Mononuclear cell (primary cell): ENCODE results near the gene TAF4. TPM values are rescaled to one million over a fixed set of nuclear protein-coding genes. Genes with fewer than 3 reads are reported as not detected.
"Not testable (repeated sequence)": the region's sequence is repeated elsewhere in the genome, so short reads cannot be mapped to it uniquely, and the experiment has no call there.

ENCODE experiments used
- H3K27me3 ChIP-seq: 2 replicates; pipeline ENCODE4 v1.6.0; 2011; ENCODE audit warnings: low read length, control low read depth; ENCODE audit not compliant: insufficient read depth
- H3K4me1 ChIP-seq: 2 replicates; pipeline ENCODE4 v1.5.1; 2011; ENCODE audit warnings: mild to moderate bottlenecking, low read length, control low read depth; ENCODE audit not compliant: insufficient read depth
- H3K4me3 ChIP-seq: 2 replicates; pipeline ENCODE4 v1.5.1; 2011; ENCODE audit warnings: mild to moderate bottlenecking, low read length, moderate library complexity
- H3K9me3 ChIP-seq: 2 replicates; pipeline ENCODE4 v1.5.1; 2011; ENCODE audit warnings: low read depth, mild to moderate bottlenecking, control low read depth, low read length
- total RNA-seq: library from RNA; depleted of rRNA; stranded (reverse); fragments of >200 nt; gene quantifications from one replicate; pipeline ENCODE4 v1.2.3, GENCODE V29; 2012

Gene TAF4
- total RNA-seq, 1 donor = 7.7 TPM

DNA sequence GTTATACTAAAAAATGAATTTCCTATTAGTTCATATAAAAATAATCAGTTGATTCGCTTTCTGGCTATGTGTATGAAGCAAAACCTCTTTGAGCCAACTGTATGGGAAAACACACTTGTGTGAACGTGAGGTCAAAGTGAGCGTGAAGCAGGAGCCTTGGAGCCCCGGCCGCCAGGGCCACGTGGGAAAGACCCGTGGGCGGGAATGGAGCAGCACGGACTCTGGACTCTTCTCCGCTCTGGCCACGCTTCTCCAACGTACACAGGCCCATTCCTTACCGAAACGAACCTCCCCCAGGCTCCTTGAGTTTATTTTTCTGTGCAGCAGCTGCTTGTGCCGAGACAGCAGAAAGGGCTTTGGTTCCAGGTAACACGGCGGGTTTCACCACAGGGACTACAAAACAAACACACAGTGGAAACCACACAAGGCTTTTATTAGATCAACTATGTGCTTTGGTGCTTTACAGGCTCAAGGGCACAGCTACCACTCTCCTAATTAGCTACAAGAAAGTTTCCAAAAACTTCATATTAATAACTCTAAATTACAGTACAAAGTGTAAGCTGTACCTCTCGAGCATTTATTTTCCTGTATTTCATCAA, 62.7 kb downstream of the TAF4 start:
- no peaks in the 10 kb centered on the region for H3K4me1 ChIP-seq
- H3K27me3 ChIP-seq = no peaks in the 10 kb centered on the region
- H3K4me3 ChIP-seq = no peak overlapping the region
- no peaks in the 10 kb centered on the region for H3K9me3 ChIP-seq

DNA sequence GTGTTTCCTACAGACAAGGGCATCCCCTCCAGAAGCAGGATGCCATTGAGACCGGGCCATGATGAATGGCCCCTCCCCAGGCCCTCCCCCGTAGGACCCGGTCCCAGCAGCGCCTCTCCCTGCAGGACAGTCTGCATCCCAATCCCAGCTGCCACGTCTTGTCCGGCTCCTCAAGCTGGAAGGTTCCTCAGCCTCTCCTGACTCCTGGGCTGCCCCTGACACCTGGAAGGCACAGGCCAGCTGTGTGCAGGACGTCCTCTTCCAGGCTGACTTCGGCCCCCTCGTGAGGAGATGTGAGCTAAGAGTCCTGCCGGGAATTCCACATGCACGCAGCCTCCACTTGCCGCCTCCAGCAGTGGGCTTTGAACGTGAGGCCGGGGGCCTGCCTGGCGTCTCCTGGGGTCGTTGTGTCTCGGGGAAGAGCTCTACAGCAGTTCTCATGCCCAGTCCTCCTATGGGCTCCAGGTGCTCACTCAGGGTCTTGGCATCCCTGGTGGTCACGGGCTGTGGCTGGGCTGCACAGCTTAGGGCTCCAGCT, 64.4 kb downstream of the TAF4 start:
- Histone ChIP-seq H3K9me3 (no peaks in the 10 kb centered on the region), H3K27me3 (no peaks in the 10 kb centered on the region), H3K4me3 (no peak overlapping the region), H3K4me1 (no peaks in the 10 kb centered on the region)

GRCh38 chr20:61998343-61999121, 67.1 kb downstream of the TAF4 start:
- Histone ChIP-seq H3K27me3 (no peaks in the 10 kb centered on the region), H3K4me1 (no peaks in the 10 kb centered on the region), H3K4me3 (no peak overlapping the region), H3K9me3 (no peaks in the 10 kb centered on the region)

DNA sequence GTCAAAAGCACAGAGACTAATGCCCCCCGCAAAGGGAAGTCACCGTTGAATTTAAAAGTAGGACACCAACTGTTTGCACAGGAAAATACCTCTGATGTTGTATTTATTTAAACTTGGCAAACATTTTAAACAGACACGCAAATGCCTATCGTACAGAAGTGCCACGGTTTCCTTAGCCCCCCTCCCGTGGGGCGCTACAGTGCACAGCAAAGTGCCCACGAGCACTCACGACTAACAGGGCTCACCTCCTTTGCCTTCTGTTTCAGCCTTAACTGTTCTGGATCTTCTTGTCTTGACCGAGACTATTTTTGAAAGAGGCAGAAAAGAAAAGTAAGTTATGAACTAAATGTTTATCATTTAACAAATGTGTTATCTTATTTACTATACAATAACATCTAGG, 67.8 kb downstream of the TAF4 start:
- Histone ChIP-seq H3K4me3 (no peak overlapping the region), H3K4me1 (no peaks in the 10 kb centered on the region), H3K9me3 (no peaks in the 10 kb centered on the region), H3K27me3 (no peaks in the 10 kb centered on the region)

DNA sequence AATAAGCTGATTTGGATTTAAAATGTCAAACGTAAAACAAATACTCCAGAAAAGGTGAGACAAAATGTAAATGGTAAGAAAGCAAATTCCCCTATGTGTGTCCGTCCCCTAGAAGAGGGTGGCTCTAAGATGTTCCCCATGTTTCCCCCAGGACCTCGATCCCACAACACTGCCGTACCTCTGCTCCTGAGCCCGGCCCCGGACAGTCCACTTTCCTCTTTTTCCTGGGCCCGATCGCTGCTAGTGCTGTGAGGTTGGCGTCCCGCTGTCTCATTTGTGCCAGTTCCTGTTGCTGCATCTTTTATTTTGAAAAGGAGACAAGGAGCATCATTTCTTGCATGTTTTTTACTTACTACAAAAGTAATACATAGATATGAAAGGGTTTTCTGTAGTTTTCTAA, 68.3 kb downstream of the TAF4 start:
- Histone ChIP-seq H3K9me3 (no peaks in the 10 kb centered on the region), H3K4me3 (no peak overlapping the region), H3K4me1 (no peaks in the 10 kb centered on the region), H3K27me3 (no peaks in the 10 kb centered on the region)

DNA sequence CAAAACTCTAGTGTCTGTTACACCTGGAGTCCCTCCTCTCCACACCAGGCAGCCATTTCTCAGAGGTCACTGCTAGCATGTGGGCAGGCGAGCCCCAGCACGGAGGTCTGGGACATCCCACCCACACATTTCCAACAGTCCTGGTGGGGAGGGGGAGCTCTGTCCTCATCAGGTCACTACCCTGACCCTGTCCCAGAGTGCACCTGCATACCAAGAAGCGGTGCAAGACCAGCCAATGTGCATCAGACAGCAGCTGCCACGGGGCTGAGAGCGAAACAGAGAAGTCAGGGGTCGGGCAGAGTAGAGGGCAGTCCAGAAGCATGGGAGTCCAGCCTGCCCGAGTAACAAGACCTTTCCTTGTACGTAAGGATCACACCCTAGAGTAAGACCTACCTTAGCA, 71.1 kb downstream of the TAF4 start:
- Histone ChIP-seq H3K4me3 (no peak overlapping the region), H3K4me1 (peaks cover 4% of the 10 kb centered on the region), H3K9me3 (peaks cover 5% of the 10 kb centered on the region), H3K27me3 (no peaks in the 10 kb centered on the region)

DNA sequence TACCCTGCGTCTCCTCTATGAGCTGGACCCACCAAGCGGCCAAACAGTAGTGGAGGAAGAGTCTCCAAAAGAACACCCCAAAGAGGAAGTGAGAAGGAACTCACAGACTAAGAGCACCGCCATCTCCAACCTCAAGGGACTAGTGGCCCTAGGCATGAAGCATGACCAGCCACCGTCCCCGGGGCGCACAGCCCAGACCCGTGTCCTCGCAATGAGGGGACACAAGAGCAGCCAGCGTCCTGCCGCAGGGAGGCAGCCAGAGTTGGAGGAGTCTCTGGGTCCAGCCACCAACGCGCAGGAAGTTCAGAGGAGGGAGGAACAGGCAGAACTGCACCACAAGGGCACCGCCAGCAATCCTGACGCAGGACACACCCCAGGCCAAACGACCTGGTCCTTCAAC, 72.6 kb downstream of the TAF4 start:
- Histone ChIP-seq H3K9me3 (peaks cover 5% of the 10 kb centered on the region), H3K27me3 (no peaks in the 10 kb centered on the region), H3K4me1 (peaks cover 4% of the 10 kb centered on the region), H3K4me3 (no peak overlapping the region)

DNA sequence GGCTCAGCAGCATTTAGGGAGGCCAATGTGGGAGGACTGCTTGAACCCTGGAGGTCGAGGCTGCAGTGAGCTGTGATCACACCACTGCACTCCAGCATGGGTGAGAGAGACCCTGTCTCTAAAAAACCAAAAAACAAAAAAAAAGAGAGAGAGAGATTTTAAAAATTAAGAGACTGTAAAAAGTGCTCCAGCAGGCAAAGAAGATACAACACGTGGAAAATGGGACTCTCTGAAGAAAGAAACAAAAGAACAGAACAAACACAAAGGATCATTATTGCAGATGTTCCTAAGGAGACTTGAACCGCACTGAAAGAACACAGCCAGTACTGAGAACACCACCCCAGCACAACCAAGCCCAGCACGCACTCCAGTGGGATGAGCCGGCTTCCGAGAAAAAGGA, 74.2 kb downstream of the TAF4 start:
- peaks cover 4% of the 10 kb centered on the region for H3K4me1 ChIP-seq
- peaks cover 5% of the 10 kb centered on the region for H3K9me3 ChIP-seq
- no peak overlapping the region for H3K4me3 ChIP-seq
- H3K27me3 ChIP-seq = no peaks in the 10 kb centered on the region

- Histone ChIP-seq H3K9me3 (peaks cover 5% of the 10 kb centered on the region), H3K4me1 (peaks cover 4% of the 10 kb centered on the region), H3K4me3 (no peak overlapping the region), H3K27me3 (no peaks in the 10 kb centered on the region)
These were observed 75.2 kb downstream of the TAF4 start for GRCh38 chr20:61990484-61990883.

GRCh38 chr20:61989741-61990140, 75.9 kb downstream of the TAF4 start:
- H3K4me1 ChIP-seq = peaks cover 4% of the 10 kb centered on the region
- H3K9me3 ChIP-seq = peaks cover 5% of the 10 kb centered on the region
- no peaks in the 10 kb centered on the region for H3K27me3 ChIP-seq
- H3K4me3 ChIP-seq = no peak overlapping the region

DNA sequence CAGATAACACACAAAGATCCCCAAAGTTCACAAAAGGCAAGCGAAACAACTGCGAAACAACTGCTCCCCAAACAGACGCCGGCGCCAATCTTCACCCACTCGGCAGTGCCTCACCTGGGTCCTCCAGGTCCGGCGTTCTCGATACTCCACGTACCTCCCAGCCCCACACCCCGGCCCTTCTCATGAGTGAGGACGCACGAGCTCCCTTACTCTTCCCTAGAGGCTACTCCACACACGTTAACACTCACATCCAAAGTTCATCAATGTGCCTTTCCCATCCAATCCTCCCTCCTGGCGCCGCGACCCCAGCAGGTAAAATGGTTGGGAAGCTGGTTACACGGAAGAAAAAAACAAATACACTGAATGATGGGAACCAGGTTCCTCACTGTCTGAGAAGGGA, 77.0 kb downstream of the TAF4 start:
- H3K27me3 ChIP-seq = no peaks in the 10 kb centered on the region
- no peak overlapping the region for H3K4me3 ChIP-seq
- peaks cover 4% of the 10 kb centered on the region for H3K4me1 ChIP-seq
- peaks cover 5% of the 10 kb centered on the region for H3K9me3 ChIP-seq

GRCh38 chr20:61986762-61987321, 78.8 kb downstream of the TAF4 start:
- H3K27me3 ChIP-seq = no peaks in the 10 kb centered on the region
- H3K9me3 ChIP-seq = peaks cover 3% of the 10 kb centered on the region
- H3K4me3 ChIP-seq = no peak overlapping the region
- peaks cover 4% of the 10 kb centered on the region for H3K4me1 ChIP-seq

DNA sequence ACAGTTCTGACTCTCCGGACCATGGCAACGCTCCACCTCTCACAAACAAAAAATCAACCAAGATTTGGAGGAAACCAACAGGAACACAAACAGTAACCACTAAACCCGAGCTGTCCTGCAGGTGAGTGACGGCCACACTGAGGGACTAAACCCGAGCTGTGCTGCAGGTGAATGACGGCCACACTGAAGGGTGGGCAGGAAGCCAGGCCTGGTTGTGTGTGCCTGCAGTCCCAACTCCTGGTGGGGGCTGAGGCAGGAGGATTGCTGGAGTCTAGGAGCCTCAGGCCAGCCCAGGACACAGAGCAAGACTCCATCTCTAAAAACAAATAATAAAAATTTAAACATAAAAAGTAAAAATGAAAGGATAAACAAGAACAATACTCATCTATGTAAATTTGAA, 80.6 kb downstream of the TAF4 start:
- Histone ChIP-seq H3K4me3 (no peak overlapping the region), H3K9me3 (no peaks in the 10 kb centered on the region), H3K4me1 (peaks cover 4% of the 10 kb centered on the region), H3K27me3 (no peaks in the 10 kb centered on the region)

DNA sequence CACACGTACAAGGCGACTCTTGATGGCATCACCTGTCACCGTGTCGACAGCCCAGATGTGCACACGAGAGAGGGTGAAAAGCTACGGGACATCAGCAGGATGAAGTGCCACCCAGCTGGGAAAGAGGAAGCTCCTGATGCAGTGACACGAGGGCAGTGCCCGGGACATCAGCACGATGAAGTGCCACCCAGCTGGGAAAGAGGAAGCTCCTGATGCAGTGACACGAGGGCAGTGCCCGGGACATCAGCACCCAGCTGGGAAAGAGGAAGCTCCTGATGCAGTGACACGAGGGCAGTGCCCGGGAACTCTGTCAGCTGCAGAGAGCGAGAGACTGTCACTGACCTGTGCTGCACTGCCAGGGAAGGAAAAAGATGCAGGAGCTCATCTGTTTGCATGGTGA, 81.2 kb downstream of the TAF4 start:
- not testable (repeated sequence) for H3K27me3 ChIP-seq, H3K4me1 ChIP-seq, H3K4me3 ChIP-seq, H3K9me3 ChIP-seq

GRCh38 chr20:61983965-61984364, 81.7 kb downstream of the TAF4 start:
- Histone ChIP-seq H3K4me3 (no peak overlapping the region), H3K9me3 (no peaks in the 10 kb centered on the region), H3K27me3 (no peaks in the 10 kb centered on the region), H3K4me1 (peaks cover 4% of the 10 kb centered on the region)

- Histone ChIP-seq H3K4me3 (no peak overlapping the region), H3K4me1 (peaks cover 4% of the 10 kb centered on the region), H3K9me3 (no peaks in the 10 kb centered on the region), H3K27me3 (no peaks in the 10 kb centered on the region)
These were observed 82.7 kb downstream of the TAF4 start for GRCh38 chr20:61982951-61983315.
